Measurements from ENCODE around the gene LEKR1. TPM values are rescaled to one million over a fixed set of nuclear protein-coding genes. Genes with fewer than 3 reads are reported as not detected.
"Not testable (repeated sequence)": the region's sequence is repeated elsewhere in the genome, so short reads cannot be mapped to it uniquely, and the experiment has no call there.

The LEKR1 gene
- total RNA-seq, 1 experiment from 2014 or later = not detected

GRCh38 chr3:156888176-156888575 is 62.0 kb downstream of the LEKR1 start:
- no peak for DNase-seq (ENCODE audit: low spot score)
- in situ Hi-C loops (cut with HindIII; ENCODE audit: low sequenced_read_pairs) = no loop called here

DNA sequence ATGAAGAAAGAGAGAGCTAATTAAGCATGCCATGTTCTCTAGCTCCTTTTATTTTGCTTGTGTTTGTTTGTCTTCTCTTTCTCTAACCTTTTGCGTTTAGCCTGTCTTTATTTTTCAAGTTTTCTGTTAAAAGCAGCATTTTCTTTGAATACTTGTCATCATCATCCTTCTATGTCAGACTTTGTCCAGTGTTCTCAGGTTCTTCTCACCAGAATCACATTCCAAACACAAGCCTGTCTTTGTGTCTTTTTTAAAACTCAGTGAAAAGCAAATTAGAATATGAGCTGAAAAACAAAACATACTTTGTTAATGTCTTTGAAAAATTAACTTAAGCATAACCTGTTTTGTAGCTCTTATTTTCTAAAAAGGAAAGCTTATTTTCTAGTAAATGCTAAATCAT is 62.4 kb downstream of the LEKR1 start:
- in situ Hi-C loops (cut with HindIII; ENCODE audit: low sequenced_read_pairs) = no loop called here

GRCh38 chr3:156892701-156893100 is 66.5 kb downstream of the LEKR1 start:
- no peak for DNase-seq (ENCODE audit: low spot score)
- in situ Hi-C loops (cut with HindIII; ENCODE audit: low sequenced_read_pairs) = no loop called here

More for the DNA sequence above, 62.4 kb downstream of the LEKR1 start:
- no peak for DNase-seq (ENCODE audit: low spot score)

DNA sequence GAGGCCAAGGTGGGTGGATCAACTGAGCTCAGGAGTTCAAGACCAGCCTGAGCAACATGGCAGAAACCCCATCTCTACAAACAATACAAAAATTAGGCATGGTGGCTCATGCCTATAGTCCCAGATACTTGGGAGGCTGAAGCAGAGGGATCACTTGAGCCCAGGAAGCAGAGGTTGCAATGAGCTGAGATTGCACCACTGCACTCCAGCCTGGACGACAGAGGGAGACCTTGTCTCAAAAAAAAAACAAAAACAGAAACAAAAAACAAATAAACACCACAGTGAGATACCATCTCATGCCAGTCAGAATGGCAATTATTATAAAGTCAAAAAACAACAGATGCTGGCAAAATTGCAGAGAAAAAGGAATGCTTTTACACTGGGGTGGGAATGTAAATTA is 69.2 kb downstream of the LEKR1 start:
- DNase-seq (ENCODE audit: low spot score); in situ Hi-C loops (cut with HindIII; ENCODE audit: low sequenced_read_pairs): not testable (repeated sequence)

- not testable (repeated sequence) for DNase-seq (ENCODE audit: low spot score)
Observed at GRCh38 chr3:156897851-156898250, 71.7 kb downstream of the LEKR1 start.

DNA sequence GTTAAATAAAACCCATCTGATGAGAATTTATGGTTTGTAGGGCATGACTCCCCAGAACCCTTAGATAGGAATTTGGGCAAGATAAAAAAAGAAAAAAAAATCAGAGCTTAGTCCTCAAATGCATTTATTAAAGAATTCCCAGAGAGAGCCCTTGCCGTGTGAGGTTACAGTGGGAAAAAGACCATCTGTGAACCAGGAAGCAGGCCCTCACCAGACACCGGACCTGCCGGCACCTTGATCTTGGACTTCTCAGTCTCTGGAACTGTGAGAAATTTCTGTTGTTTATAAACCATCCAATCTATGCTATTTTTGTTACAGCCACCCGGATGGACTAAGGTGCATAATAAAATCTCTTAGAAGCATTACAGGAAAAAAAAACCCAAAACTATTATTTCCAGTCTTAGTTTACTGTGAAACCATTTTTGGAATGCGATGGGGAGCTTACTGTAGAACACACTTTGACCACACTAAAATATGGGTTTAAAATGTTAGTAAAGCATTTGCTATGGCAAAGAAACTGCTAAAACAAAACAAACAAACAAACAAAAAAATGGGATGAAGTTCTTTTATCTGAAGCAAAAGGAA is 72.2 kb downstream of the LEKR1 start:
- no peak for DNase-seq (ENCODE audit: low spot score)
- in situ Hi-C loops (cut with HindIII; ENCODE audit: low sequenced_read_pairs) = no loop called here

More at GRCh38 chr3:156897851-156898250, 71.7 kb downstream of the LEKR1 start:
- in situ Hi-C loops (cut with HindIII; ENCODE audit: low sequenced_read_pairs) = not testable (repeated sequence)

DNA sequence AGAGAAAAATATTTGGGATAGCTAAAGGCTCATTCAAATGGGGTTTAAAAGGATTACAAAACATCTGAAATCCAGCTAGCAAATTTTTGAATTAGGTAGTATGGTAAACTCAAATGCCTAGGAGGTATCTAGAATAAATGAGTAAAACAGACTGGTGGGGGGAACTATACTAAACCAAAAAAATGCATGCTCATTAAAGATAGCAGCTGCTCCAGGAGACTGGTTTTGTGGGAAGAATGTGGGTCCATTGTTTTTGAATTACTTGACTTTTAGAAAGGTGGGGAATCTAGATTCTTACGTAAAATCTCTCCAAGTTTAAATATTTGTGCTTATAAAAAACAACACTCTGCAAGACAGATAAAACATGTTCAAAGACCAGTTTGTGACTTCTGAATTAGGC is 73.8 kb downstream of the LEKR1 start:
- in situ Hi-C loops (cut with HindIII; ENCODE audit: low sequenced_read_pairs) = no loop called here
- no peak for DNase-seq (ENCODE audit: low spot score)

- DNase-seq (ENCODE audit: low spot score) = no peak
- in situ Hi-C loops (cut with HindIII; ENCODE audit: low sequenced_read_pairs) = no loop called here
Observed at GRCh38 chr3:156902916-156903315, 76.8 kb downstream of the LEKR1 start.

DNA sequence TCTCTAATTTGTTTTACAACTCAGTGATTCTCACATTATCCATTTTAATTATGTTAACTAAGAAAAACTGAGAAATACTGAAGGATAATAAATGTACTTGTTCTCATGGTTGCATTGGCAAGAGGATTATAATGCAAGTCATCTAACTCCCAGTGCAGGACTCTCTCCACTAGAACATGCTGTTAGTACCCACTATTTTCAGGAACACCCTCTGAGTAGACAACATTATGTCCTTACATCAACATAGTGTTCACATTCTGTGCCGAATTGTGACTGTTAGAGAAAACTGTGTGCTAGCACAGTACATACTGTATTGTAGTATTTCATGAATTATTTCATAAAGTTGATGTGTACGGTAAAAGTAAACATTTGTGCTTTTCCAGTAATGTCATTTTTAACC is 80.1 kb downstream of the LEKR1 start:
- in situ Hi-C loops (cut with HindIII; ENCODE audit: low sequenced_read_pairs) = no loop called here
- no peak for DNase-seq (ENCODE audit: low spot score)

- in situ Hi-C loops (cut with HindIII; ENCODE audit: low sequenced_read_pairs) = no loop called here
- no peak for DNase-seq (ENCODE audit: low spot score)
Observed at GRCh38 chr3:156908398-156908797, 82.2 kb downstream of the LEKR1 start.

DNA sequence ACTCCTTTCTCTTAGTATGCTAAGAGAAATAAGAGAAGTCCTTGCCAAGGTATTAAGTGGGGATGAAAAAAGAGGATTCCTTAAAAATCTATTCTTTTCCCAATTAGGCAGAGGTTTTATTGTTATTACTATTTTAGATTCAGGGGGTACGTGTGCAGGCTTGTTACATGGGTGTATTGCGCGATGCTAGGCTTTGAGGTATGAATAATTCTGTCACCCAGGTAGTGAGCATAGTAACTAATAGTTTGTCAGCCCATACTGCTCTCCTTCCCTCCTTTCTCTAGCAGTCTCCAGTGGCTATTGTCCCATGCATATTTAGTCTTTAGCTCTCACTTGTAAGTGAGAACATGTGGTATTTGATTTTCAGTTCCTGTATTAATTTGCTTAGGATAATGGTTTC is 83.9 kb downstream of the LEKR1 start:
- DNase-seq (ENCODE audit: low spot score) = no peak
- in situ Hi-C loops (cut with HindIII; ENCODE audit: low sequenced_read_pairs) = no loop called here

GRCh38 chr3:156910831-156911230 is 84.7 kb downstream of the LEKR1 start:
- DNase-seq (ENCODE audit: low spot score); in situ Hi-C loops (cut with HindIII; ENCODE audit: low sequenced_read_pairs): not testable (repeated sequence)

DNA sequence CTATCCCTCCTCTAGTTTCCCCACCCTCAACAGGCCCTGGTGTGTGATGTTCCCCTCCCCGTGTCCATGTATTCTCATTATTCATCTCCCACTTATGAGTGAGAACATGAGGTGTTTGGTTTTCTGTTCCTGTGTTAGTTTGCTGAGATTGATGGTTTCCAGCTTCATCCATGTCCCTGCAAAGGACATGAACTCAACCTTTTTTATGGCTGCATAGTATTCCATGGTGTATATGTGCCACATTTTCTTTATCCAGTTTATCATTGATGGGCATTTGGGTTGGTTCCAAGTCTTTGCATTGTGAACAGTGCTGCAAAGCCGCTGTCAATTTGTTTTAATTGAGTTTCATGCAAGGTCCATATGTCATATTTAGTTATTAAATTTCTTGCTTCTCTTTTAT is 88.1 kb downstream of the LEKR1 start:
- in situ Hi-C loops (cut with HindIII; ENCODE audit: low sequenced_read_pairs); DNase-seq (ENCODE audit: low spot score): not testable (repeated sequence)

DNA sequence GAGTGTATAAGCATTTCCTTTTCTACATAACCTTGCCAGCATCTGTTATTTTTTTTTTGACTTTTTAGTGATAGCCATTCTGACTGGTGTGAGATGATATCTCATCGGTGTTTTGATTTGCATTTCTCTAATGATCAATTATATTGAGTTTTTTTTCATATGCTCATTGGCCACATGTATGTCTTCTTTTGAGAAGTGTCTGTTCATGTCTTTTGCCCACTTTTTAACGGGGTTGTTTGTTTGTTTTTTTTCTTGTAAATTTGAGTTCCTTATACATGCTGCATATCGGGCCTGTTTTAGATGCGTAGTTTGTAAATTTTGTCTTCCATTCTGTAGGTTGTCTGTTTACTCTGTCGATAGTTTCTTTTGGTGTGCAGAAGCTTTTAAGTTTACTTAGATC is 89.2 kb downstream of the LEKR1 start:
- no peak for DNase-seq (ENCODE audit: low spot score)
- in situ Hi-C loops (cut with HindIII; ENCODE audit: low sequenced_read_pairs) = no loop called here

GRCh38 chr3:156918746-156919145 is 92.6 kb downstream of the LEKR1 start:
- no peak for DNase-seq (ENCODE audit: low spot score)
- in situ Hi-C loops (cut with HindIII; ENCODE audit: low sequenced_read_pairs) = no loop called here

DNA sequence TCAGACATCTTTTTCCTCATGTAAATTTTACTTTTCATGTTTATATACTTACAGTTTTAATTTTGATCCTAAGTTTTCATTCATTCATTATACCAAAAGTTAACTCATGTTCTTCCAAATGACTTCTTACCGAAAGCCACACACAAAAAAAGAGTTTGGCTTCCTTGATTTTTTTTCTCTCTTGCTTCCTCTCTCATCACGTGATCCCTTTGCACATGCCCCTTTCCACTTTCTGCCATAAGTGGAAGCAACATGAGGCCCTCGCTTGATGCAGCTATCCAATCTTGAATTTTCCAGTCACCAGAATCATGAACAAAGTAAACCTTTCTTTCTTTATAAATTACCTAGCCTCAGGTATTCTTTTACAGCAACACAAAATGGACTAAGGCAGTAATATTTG is 93.7 kb downstream of the LEKR1 start:
- no peak for DNase-seq (ENCODE audit: low spot score)
- in situ Hi-C loops (cut with HindIII; ENCODE audit: low sequenced_read_pairs) = no loop called here

DNA sequence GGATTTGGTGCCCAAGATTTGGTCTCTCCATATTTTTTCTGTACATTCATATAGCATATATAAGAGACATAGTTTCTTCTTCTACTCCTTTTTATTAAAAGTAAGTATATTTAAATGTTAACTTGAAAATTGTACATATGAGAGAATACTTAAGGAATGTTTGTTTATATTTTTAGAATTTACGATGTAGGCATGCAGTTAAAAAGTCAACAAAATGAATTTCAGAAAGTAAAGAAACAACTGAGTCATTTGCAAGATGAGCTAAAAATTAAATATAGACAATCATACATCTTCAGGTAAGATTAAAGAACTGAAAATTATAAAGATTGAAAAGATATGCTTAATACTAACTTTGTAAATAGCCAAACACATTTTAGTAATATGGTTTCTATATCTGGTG is 94.2 kb downstream of the LEKR1 start:
- in situ Hi-C loops (cut with HindIII; ENCODE audit: low sequenced_read_pairs) = no loop called here
- DNase-seq (ENCODE audit: low spot score) = no peak

GRCh38 chr3:156923349-156923748 is 97.2 kb downstream of the LEKR1 start:
- in situ Hi-C loops (cut with HindIII; ENCODE audit: low sequenced_read_pairs) = no loop called here
- DNase-seq (ENCODE audit: low spot score) = no peak

DNA sequence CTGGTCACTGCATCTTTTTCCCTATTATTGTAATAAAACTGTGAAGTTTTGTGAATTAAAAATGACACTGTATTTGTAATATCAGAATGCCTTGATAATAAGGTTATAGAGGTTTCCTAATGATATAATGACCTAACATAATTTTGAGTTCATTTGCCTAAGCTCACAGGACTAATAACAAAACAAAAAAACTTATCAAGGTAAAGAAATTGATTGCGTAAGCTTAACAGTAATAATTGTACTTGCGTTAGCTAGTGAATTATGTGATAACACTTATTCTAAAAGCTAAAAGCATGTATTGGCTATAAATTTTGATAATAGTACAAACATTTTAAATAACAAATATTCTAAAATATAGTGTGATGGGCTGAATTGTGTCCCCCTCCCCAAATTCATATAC is 112.6 kb downstream of the LEKR1 start:
- DNase-seq (ENCODE audit: low spot score) = no peak
- in situ Hi-C loops (cut with HindIII; ENCODE audit: low sequenced_read_pairs) = no loop called here

DNA sequence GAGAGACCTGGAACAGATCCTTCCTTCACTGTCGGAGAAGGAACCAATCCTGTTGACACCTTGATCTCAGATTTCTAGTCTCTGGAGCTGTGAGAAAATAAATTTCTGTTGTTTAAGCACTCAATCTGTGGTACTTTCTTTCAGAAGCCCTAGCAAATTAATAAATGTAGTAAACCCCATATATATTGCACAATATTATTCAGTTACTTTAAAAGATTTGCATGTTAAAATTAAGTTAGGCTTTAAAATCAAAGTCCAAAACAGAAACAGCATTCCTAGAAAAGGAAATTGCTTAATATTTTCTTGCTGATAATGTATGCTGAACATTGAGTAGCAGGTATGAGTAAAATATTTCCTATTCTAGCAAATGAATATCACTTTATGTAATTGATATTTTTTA is 113.2 kb downstream of the LEKR1 start:
- in situ Hi-C loops (cut with HindIII; ENCODE audit: low sequenced_read_pairs) = no loop called here
- no peak for DNase-seq (ENCODE audit: low spot score)

- no peak for DNase-seq (ENCODE audit: low spot score)
- in situ Hi-C loops (cut with HindIII; ENCODE audit: low sequenced_read_pairs) = no loop called here
Observed at GRCh38 chr3:156941311-156941710, 115.2 kb downstream of the LEKR1 start.

Data from G401 (cell line).